H1 (cell line): Measurements from ENCODE around the gene LEFTY2. TPM values are rescaled to one million over a fixed set of nuclear protein-coding genes. Genes with fewer than 3 reads are reported as not detected.

ENCODE experiments used
- CTCF ChIA-PET: fragments of 300-600 bp; sonication (Branson Sonifier 250); formaldehyde crosslinking; loops from one replicate; lab custom pipeline; 2021; ENCODE audit not compliant: partially characterized antibody; lab: Charles Lee
- POLR2A ChIA-PET: fragments of 300-600 bp; sonication (Branson Sonifier 250); formaldehyde crosslinking; loops from one replicate; lab custom pipeline; 2021; ENCODE audit warnings: inconsistent platforms; ENCODE audit not compliant: partially characterized antibody; lab: Charles Lee
- DNase-seq, 2 experiments: peaks; one replicate each; pipeline versions ENCODE4 v3.0.0 to v3.0.0-alpha.2; 2010 to 2022; ENCODE audit warnings: low spot score in 2 of 2, low read depth in 1 of 2, mixed read lengths in 1 of 2
- FAIRE-seq: peaks from 2 replicates; lab custom pipeline; 2011; peaks lifted over from hg19 to GRCh38; lab: Jason Lieb, UNC
- H2AFZ ChIP-seq: 2 replicates; pipeline ENCODE4 v1.8.1; 2012; ENCODE audit warnings: low read length, inconsistent platforms
- H2AK5ac ChIP-seq: 2 replicates; pipeline ENCODE4 v1.6.1; 2013; ENCODE audit warnings: low read depth, low read length
- H2BK120ac ChIP-seq: replicated peaks from 2 replicates; pipeline ENCODE3; 2013; ENCODE audit warnings: low read depth, low read length, inconsistent platforms
- H2BK12ac ChIP-seq: 2 replicates; pipeline ENCODE4 v1.6.1; 2013; ENCODE audit warnings: low read depth, low read length
- H2BK15ac ChIP-seq: 2 replicates; pipeline ENCODE4 v1.6.1; 2013; ENCODE audit warnings: low read length
- H2BK20ac ChIP-seq: 2 replicates; pipeline ENCODE4 v1.6.1; 2013; ENCODE audit warnings: low read length
- H2BK5ac ChIP-seq: 2 replicates; pipeline ENCODE4 v1.6.1; 2013; ENCODE audit warnings: low read depth, low read length
- H3K14ac ChIP-seq: 2 replicates; pipeline ENCODE4 v1.6.1; 2013; ENCODE audit warnings: inconsistent platforms; ENCODE audit not compliant: insufficient read length
- H3K18ac ChIP-seq: 2 replicates; pipeline ENCODE4 v1.6.1; 2013; ENCODE audit warnings: low read length; ENCODE audit errors: extremely low read depth
- H3K23ac ChIP-seq: 2 replicates; pipeline ENCODE4 v1.6.1; 2013; ENCODE audit warnings: inconsistent platforms; ENCODE audit not compliant: insufficient read length
- H3K23me2 ChIP-seq: 2 replicates; pipeline ENCODE4 v1.6.1; 2013; ENCODE audit warnings: low read depth, low read length
- H3K27ac ChIP-seq: 2 replicates; pipeline ENCODE4 v1.6.1; 2011; ENCODE audit warnings: low read depth, low read length, inconsistent platforms
- H3K27me3 ChIP-seq, 4 experiments: replicated peaks in 1 of 4; 1 replicate in 1 of 4; 2 replicates in 3 of 4; pipeline versions ENCODE4 v1.6.1 to v1.8.1; 2011 to 2013; ENCODE audit warnings: low read length in 3 of 4, mild to moderate bottlenecking in 3 of 4, inconsistent platforms in 2 of 4, mixed read lengths in 2 of 4, moderate library complexity in 1 of 4; ENCODE audit not compliant: control insufficient read depth in 3 of 4, insufficient read depth in 3 of 4; ENCODE audit errors: extremely low read depth in 1 of 4
- H3K36me3 ChIP-seq, 4 experiments: 2 replicates each; pipeline versions ENCODE4 v1.6.1 to v1.8.1; 2011 to 2013; ENCODE audit warnings: mild to moderate bottlenecking in 4 of 4, low read length in 3 of 4, moderate library complexity in 2 of 4, control low read depth in 1 of 4, inconsistent platforms in 1 of 4; ENCODE audit not compliant: insufficient read depth in 4 of 4, control insufficient read depth in 2 of 4
- H3K4ac ChIP-seq: replicated peaks from 2 replicates; pipeline ENCODE3; 2013; ENCODE audit warnings: low read length, low read depth, mixed read lengths, inconsistent platforms; ENCODE audit not compliant: insufficient read length
- H3K4me1 ChIP-seq, 4 experiments: replicated peaks in 1 of 4; 1 replicate in 1 of 4; 2 replicates in 3 of 4; pipeline versions ENCODE4 v1.6.1 to v1.8.1; 2011 to 2013; ENCODE audit warnings: low read length in 3 of 4, inconsistent platforms in 2 of 4, mixed read lengths in 1 of 4; ENCODE audit not compliant: insufficient read depth in 4 of 4, control insufficient read depth in 3 of 4
- H3K4me2 ChIP-seq, 2 experiments: 2 replicates each; pipeline versions ENCODE4 v1.6.1 to v1.8.1; 2011 to 2013; ENCODE audit warnings: low read depth in 2 of 2, low read length in 2 of 2, control low read depth in 1 of 2, inconsistent platforms in 1 of 2, mild to moderate bottlenecking in 1 of 2; ENCODE audit not compliant: insufficient read depth in 1 of 2
- H3K4me3 ChIP-seq, 4 experiments: fragments of 200-600, 300-600 bp in 1 of 4; sonication (generic), shearing (Covaris generic), sonication (Bioruptor Twin) in 1 of 4; 2 replicates each; pipeline versions ENCODE4 v1.5.1 to v1.8.1; 2011 to 2016; ENCODE audit warnings: low read length in 4 of 4, low read depth in 3 of 4, control low read depth in 2 of 4, inconsistent platforms in 2 of 4, mild to moderate bottlenecking in 2 of 4, mixed read lengths in 1 of 4, moderate library complexity in 1 of 4; ENCODE audit not compliant: insufficient read depth in 2 of 4; ENCODE audit errors: extremely low read depth in 1 of 4
- H3K56ac ChIP-seq: replicated peaks from 2 replicates; pipeline ENCODE3; 2013; ENCODE audit warnings: low read depth, mild to moderate bottlenecking, mixed read lengths, low read length, inconsistent platforms; ENCODE audit not compliant: insufficient read length
- H3K79me1 ChIP-seq: 2 replicates; pipeline ENCODE4 v1.6.1; 2013; ENCODE audit warnings: low read depth, low read length, control low read depth
- H3K79me2 ChIP-seq, 2 experiments: 2 replicates each; pipeline versions ENCODE4 v1.6.1 to v1.8.1; 2012 to 2013; ENCODE audit warnings: low read length in 2 of 2, mild to moderate bottlenecking in 2 of 2, inconsistent platforms in 1 of 2; ENCODE audit not compliant: insufficient read depth in 2 of 2, control insufficient read depth in 1 of 2
- H3K9ac ChIP-seq, 4 experiments: replicated peaks in 1 of 4; 1 replicate in 1 of 4; 2 replicates in 3 of 4; pipeline versions ENCODE4 v1.6.1 to v1.8.1; 2011 to 2013; ENCODE audit warnings: low read depth in 3 of 4, low read length in 3 of 4, control low read depth in 2 of 4, mild to moderate bottlenecking in 2 of 4, moderate library complexity in 2 of 4, inconsistent platforms in 1 of 4; ENCODE audit errors: extremely low read depth in 1 of 4
- H3K9me3 ChIP-seq, 2 experiments: 2 replicates each; pipeline versions ENCODE4 v1.6.1 to v1.8.1; 2012 to 2013; ENCODE audit warnings: mild to moderate bottlenecking in 2 of 2, moderate library complexity in 2 of 2, control low read depth in 1 of 2, inconsistent platforms in 1 of 2, low read depth in 1 of 2, low read length in 1 of 2, mixed read lengths in 1 of 2; ENCODE audit not compliant: insufficient read depth in 2 of 2
- H4K20me1 ChIP-seq, 2 experiments: replicated peaks in 1 of 2; 2 replicates each; pipeline versions ENCODE3 to v1.8.1; 2011 to 2013; ENCODE audit warnings: inconsistent platforms in 2 of 2, low read length in 2 of 2, mild to moderate bottlenecking in 1 of 2; ENCODE audit not compliant: insufficient read depth in 2 of 2, control insufficient read depth in 1 of 2
- H4K5ac ChIP-seq: 2 replicates; pipeline ENCODE4 v1.6.1; 2013; ENCODE audit warnings: low read length, low read depth, mixed read lengths, inconsistent platforms; ENCODE audit not compliant: insufficient read length
- H4K8ac ChIP-seq: 2 replicates; pipeline ENCODE4 v1.8.0; 2013; ENCODE audit warnings: mild to moderate bottlenecking, moderate library complexity, low read length, inconsistent platforms; ENCODE audit not compliant: insufficient read depth; ENCODE audit errors: extremely low read depth
- H4K91ac ChIP-seq: replicated peaks from 2 replicates; pipeline ENCODE3; 2013; ENCODE audit warnings: low read length, mixed read lengths, inconsistent platforms; ENCODE audit not compliant: insufficient read length
- BCL11A ChIP-seq, 2 experiments: IDR thresholded peaks; one replicate each; pipeline ENCODE4 v1.6.1; 2011; ENCODE audit warnings: low read depth in 2 of 2, low read length in 2 of 2, mild to moderate bottlenecking in 2 of 2
- JUND ChIP-seq: IDR thresholded peaks from 2 replicates; pipeline ENCODE4 v1.6.1; 2011; ENCODE audit warnings: mild to moderate bottlenecking, improper control_type of control experiment, low read length
- WGBS, 2 experiments: shearing (Covaris generic) in 1 of 2; methylation state at CpG; one replicate each; pipeline versions ENCODE4 v1.1.6 to v1.1.7; 2013 to 2015; ENCODE audit warnings: low lambda C conversion rate in 2 of 2, mixed read lengths in 2 of 2, inconsistent platforms in 1 of 2, low coverage in 1 of 2, missing lambda C conversion rate in 1 of 2; ENCODE audit not compliant: insufficient replicate concordance in 2 of 2, insufficient coverage in 1 of 2, insufficient read length in 1 of 2; ENCODE audit errors: extremely low coverage in 1 of 2, missing lambda C conversion rate in 1 of 2; 5-methylcytosine and 5-hydroxymethylcytosine counted together
- polyA plus RNA-seq, 7 experiments: library from polyadenylated mRNA; depleted of rRNA in 3 of 7; stranded (reverse) in 5 of 7; unstranded in 2 of 7; fragments of >200 nt in 5 of 7; fragments of 200-250 nt in 2 of 7; gene quantifications; 1 replicate in 5 of 7; 2 replicates in 1 of 7; 4 replicates in 1 of 7; pipeline versions ENCODE4 v1.2.1 to v1.2.3, GENCODE V29; 2011 to 2013; ENCODE audit warnings: missing spikeins in 2 of 7, mixed read lengths in 2 of 7
- total RNA-seq: library from RNA; stranded (reverse); fragmentation: NEBNext Ultra II Directional; extraction: Animal tissue kit (Norgen Biotek cat#: 25700); gene quantifications from 2 replicates; pipeline ENCODE4 v1.2.1, GENCODE V29; 2021
- TF ChIP-seq, protein P1 (sequence below): IDR thresholded peaks from 2 replicates; pipeline ENCODE4 v1.6.1; 2012; ENCODE audit warnings: inconsistent platforms

Gene LEFTY2
- total and polyA plus RNA-seq, 2 of the 8 experiments (the other 6 are each of a cell fraction or from before 2014, with no cell fraction given), result 2.6 to 4.3 TPM

DNA sequence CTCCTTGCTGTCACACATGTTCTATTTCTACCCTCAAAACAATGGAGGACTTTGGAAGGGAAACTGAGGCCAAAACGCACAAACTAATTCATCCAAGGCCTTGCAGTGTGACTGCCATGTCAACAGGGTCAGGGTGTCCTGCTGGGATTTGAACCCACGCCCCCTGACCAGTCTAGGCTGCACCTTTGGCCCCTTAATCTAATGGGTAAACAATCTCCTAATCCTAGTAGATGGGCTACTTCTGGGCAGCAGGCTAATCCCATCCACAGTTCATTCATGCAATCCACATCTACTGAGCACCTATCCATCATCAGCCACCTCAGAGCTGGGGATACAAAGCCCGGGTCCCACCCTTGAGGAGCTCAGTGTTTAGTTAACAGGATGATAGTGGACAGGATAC lies 17.0 kb upstream of the LEFTY2 start:
- H3K27ac ChIP-seq, result no peak overlapping the region
- TF ChIP-seq BCL11A (IDR thresholded peaks at IDR 0.05; ENCODE audit: low read depth in 2 of 2, low read length in 2 of 2) (no peak), JUND (no peak)
- TF ChIP-seq, protein P1, sequence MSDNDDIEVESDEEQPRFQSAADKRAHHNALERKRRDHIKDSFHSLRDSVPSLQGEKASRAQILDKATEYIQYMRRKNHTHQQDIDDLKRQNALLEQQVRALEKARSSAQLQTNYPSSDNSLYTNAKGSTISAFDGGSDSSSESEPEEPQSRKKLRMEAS, result no peak

More for the DNA sequence above, 17.0 kb upstream of the LEFTY2 start:
- no peak for DNase-seq
- H2BK15ac ChIP-seq, result no peak overlapping the region
- no peak overlapping the region for H2AK5ac ChIP-seq
- no peak overlapping the region for H4K5ac ChIP-seq
- 90% methylated on average over 3 of the region's 3 CpGs; no CpG with 5 or more reads in 1 of the 2 experiments for WGBS, 2 experiments
- no peak overlapping the region for H2BK20ac ChIP-seq
- no peak overlapping the region for H2BK5ac ChIP-seq
- no peak overlapping the region for H2BK12ac ChIP-seq
- ChIA-PET POLR2A (interaction anchor here (1.4 kb wide), 1 partner anchor 12 kb away, joined by 3 read pairs; no protein-coding TSS in a partner anchor), CTCF (interaction anchor here (1.2 to 7.4 kb wide), 4 partner anchors 14 to 46 kb away, joined by 3 to 86 read pairs (median 4); partner anchors contain the start of gene LEFTY2)
- H3K23me2 ChIP-seq, result no peaks in the 10 kb centered on the region
- no peak overlapping the region for H3K14ac ChIP-seq
- H3K4me3 ChIP-seq, result no peak overlapping the region
- no peak overlapping the region for H2BK120ac ChIP-seq
- H3K4ac ChIP-seq, result no peak overlapping the region
- no peak overlapping the region for H2AFZ ChIP-seq
- no peak overlapping the region for H3K18ac ChIP-seq
- no peak overlapping the region for H3K4me2 ChIP-seq
- no peaks in the 10 kb centered on the region for H3K79me1 ChIP-seq
- H3K23ac ChIP-seq, result no peak overlapping the region
- H3K56ac ChIP-seq, result no peak overlapping the region
- H4K20me1 ChIP-seq, result no peaks in the 10 kb centered on the region
- H3K9me3 ChIP-seq, result no peaks in the 10 kb centered on the region
- H3K36me3 ChIP-seq, result no peaks in the 10 kb centered on the region
- H3K4me1 ChIP-seq, result no peaks in the 10 kb centered on the region
- H4K91ac ChIP-seq, result no peak overlapping the region
- peaks cover 0 to 3% (median 0%) of the 10 kb centered on the region in 4 experiments; a peak in 1 of 7 replicates for H3K27me3 ChIP-seq
- no peak for FAIRE-seq
- H4K8ac ChIP-seq, result no peak overlapping the region
- H3K79me2 ChIP-seq, result no peaks in the 10 kb centered on the region
- no peak overlapping the region for H3K9ac ChIP-seq
